PFSK-1 (cell line): ENCODE data around the gene PKN1.
A peak's percentile ranks its signal among the peaks of the same experiment; 100 is the strongest.

Experiments
- FOXP2 ChIP-seq: optimal IDR thresholded peaks from 2 replicates; pipeline ENCODE3; 2011; ENCODE audit warnings: borderline replicate concordance, control low read depth, inconsistent platforms; ENCODE audit not compliant: insufficient read depth; ENCODE audit errors: extremely low read length, extremely low read depth
- POLR2AphosphoS5 ChIP-seq: IDR thresholded peaks from 2 replicates; pipeline ENCODE4 v1.6.1; 2012; ENCODE audit warnings: low read depth, mild to moderate bottlenecking, control low read depth, low read length, moderate library complexity
- SIN3A ChIP-seq: IDR thresholded peaks from 2 replicates; pipeline ENCODE4 v1.6.1; 2012; ENCODE audit warnings: mild to moderate bottlenecking, low read length, moderate library complexity, borderline replicate concordance; ENCODE audit not compliant: insufficient read depth
- TAF1 ChIP-seq: IDR thresholded peaks from 2 replicates; pipeline ENCODE4 v1.6.1; 2012; ENCODE audit warnings: low read length, control low read depth, borderline replicate concordance; ENCODE audit not compliant: insufficient read depth
- TF ChIP-seq, protein P1 (sequence below), 2 experiments: IDR thresholded peaks; 2 replicates each; pipeline versions ENCODE4 v1.6.1 to v1.8.0; 2011 to 2012; ENCODE audit warnings: low read depth in 2 of 2, low read length in 2 of 2, control low read depth in 1 of 2, inconsistent platforms in 1 of 2, mild to moderate bottlenecking in 1 of 2, moderate library complexity in 1 of 2; ENCODE audit not compliant: insufficient read depth in 1 of 2

PKN1 gene

DNA sequence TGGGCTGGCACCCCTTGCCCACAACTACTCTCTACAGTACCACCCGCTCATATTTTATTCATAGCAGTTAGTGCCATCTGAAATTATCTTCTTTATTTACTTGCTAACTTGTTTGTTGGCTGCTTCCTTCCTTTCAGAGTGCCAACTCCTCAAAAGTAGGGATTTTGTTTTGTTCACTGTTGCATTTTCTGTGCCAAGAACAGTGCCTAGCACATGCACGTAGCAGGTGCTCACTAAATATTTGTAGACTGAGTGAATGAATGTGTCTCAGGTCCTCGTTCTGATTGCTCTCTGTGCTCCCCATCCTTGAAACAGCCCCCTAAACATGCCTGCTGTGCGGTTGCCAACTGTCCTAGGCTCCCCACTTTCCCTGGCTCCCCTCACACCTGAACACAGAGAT, 61.3 kb downstream of the PKN1 start:
- TF ChIP-seq, protein P1, sequence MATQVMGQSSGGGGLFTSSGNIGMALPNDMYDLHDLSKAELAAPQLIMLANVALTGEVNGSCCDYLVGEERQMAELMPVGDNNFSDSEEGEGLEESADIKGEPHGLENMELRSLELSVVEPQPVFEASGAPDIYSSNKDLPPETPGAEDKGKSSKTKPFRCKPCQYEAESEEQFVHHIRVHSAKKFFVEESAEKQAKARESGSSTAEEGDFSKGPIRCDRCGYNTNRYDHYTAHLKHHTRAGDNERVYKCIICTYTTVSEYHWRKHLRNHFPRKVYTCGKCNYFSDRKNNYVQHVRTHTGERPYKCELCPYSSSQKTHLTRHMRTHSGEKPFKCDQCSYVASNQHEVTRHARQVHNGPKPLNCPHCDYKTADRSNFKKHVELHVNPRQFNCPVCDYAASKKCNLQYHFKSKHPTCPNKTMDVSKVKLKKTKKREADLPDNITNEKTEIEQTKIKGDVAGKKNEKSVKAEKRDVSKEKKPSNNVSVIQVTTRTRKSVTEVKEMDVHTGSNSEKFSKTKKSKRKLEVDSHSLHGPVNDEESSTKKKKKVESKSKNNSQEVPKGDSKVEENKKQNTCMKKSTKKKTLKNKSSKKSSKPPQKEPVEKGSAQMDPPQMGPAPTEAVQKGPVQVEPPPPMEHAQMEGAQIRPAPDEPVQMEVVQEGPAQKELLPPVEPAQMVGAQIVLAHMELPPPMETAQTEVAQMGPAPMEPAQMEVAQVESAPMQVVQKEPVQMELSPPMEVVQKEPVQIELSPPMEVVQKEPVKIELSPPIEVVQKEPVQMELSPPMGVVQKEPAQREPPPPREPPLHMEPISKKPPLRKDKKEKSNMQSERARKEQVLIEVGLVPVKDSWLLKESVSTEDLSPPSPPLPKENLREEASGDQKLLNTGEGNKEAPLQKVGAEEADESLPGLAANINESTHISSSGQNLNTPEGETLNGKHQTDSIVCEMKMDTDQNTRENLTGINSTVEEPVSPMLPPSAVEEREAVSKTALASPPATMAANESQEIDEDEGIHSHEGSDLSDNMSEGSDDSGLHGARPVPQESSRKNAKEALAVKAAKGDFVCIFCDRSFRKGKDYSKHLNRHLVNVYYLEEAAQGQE (IDR thresholded peaks at IDR 0.05; ENCODE audit: insufficient read depth in 1 of 2, low read depth in 2 of 2, low read length in 2 of 2), result no peak
- TF ChIP-seq POLR2AphosphoS5, result no peak

DNA sequence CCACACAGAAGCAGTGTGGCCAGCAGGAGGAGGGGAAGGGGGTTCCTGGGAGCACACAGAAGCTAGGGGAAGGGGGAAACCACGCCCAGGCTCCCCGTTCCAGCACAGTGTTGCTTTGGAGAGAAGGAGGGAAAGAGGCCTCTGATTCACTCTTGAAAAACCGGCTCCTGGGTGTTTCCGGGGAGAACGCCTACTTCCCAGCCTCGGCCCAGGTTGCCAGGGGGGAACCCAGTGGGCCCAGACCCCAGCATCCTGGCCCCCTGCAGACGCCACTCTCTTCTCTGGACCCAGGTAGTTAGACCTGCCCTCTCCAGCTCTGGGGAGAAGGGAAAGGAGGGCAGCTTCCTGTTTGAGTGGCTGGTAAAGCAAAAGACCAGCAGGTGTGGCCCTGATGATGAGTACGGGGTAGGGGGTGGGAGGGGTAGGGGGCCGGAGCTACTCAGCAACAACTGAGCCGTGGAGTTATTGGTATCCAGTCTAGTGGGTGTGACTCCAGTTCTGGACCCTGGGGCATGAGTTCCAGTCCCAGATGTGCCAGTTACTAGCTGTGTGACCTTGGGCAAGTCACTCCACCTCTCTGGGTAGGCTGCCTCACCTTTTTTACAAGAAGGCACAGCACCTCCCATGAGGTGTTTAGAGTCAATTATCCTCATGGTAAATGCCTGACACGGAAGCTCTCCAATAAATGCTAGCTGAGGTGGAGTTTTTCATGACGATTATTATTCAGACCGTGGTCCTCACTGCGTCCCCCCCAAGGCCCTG, 62.0 kb downstream of the PKN1 start:
- TF ChIP-seq SIN3A, result 0 out of 2 replicates have a peak, but pooled peaks have one; percentile 1
- TF ChIP-seq, protein P1 (IDR thresholded peaks at IDR 0.05; ENCODE audit: insufficient read depth in 1 of 2, low read depth in 2 of 2, low read length in 2 of 2), result no peak

DNA sequence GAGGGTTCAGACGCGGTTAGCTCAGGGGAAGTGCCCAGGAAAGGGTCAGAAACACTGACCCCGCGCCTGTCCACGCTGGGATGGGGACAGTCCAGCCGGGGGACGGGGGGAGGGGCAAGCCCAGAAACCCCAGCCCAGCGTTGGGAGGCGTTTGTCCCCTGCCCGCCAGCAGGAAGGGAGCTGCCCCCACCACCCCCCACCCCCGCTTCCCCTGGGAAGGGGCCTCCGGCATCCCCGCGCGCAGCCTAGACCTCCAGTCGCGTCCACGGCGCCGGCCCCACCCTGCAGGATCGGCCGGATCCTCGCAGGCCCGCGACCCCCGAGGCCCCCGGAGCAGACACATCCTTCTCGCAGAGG, 62.5 kb downstream of the PKN1 start:
- TF ChIP-seq SIN3A, result peak; percentile 9; the same call in 1 of the 2 replicates
- TF ChIP-seq, protein P1 (IDR thresholded peaks at IDR 0.05; ENCODE audit: insufficient read depth in 1 of 2, low read depth in 2 of 2, low read length in 2 of 2), result no peak
- TF ChIP-seq FOXP2, result no peak

DNA sequence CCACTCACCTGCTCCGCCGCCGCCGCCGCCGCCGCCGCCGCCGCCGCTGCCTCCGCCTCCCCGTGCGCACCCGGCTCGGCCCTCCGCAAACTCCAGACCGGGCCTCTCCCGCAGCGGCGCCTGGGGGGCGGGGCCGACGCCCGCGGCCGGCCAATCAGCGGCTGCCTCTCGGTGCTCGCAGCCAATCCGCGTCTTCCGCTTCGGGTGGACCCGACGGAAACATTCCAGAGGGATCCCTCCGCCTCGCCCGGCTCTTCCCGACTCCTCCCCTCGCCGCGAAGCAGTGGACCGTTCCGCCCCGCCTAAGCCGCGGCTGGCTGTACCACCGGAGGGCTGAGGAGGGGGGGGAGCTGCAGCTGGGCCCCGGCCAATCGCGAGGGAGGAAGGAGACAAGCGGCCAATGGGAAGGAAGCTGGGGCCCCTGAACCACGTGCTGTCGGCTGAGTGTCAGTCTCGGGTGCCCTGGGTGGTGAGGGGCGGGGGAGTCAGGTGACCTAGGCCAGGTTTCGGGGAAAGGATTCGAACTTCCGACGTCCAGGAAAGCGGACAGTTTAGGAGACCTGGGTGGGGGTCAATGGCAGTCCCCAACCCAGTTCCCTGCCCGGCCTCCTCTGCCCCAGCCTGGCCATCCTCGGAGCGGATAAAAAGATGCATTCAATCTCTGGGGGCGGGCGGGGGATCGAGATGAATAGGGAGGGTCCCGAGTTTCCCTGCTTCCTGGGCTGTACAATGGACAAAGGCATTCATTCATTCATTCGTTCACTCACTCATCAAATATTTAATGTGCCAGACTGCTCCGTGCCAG, 63.1 kb downstream of the PKN1 start, which contains the start of gene GIPC1:
GIPC1 (minus strand) TSS at position 99 of the 805 bp plus-strand sequence. CDS start 13,151 bp downstream, outside the sequence.
- no peak for TF ChIP-seq POLR2AphosphoS5
- 0 out of 2 replicates have a peak, but pooled peaks have one; percentile 22 for TF ChIP-seq SIN3A
- TF ChIP-seq TAF1, result no peak
- TF ChIP-seq, protein P1 (IDR thresholded peaks at IDR 0.05; ENCODE audit: insufficient read depth in 1 of 2, low read depth in 2 of 2, low read length in 2 of 2), result 0 out of 4 replicates have a peak, but pooled peaks of 1 of the 2 experiments have one; percentile 6
- peak; percentile 75 for TF ChIP-seq FOXP2

DNA sequence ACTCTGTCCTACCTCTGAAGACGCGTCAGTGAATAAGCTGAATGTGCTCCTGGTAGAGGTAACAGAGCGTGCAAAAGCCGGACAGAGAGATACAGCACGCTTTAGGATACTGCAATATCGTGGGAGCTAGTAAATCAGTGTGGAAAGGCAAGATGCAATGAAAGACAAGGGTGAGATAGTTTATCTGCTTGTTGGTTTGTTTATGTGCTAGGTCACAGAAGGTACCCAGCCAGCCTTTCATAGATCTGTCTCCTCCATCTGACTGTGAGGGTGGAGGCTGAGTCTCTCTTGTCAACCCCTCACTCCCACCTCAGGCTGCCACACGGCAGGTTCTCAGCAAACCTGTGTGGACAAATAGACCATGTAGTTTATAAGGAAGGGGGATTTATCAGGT, 63.7 kb downstream of the PKN1 start:
- TF ChIP-seq SIN3A, result no peak
- no peak for TF ChIP-seq TAF1
- TF ChIP-seq FOXP2, result no peak
- TF ChIP-seq POLR2AphosphoS5, result no peak
